Esophagus muscularis mucosa (tissue), 4 donors: ENCODE measurements around the gene BAHCC1. TPM values are rescaled to one million over a fixed set of nuclear protein-coding genes. Genes with fewer than 3 reads are reported as not detected.

ENCODE experiments used
- DNase-seq: peaks from one replicate; pipeline ENCODE4 v3.0.0-alpha.2; 2017; ENCODE audit errors: extremely low spot score
- H3K27ac ChIP-seq, 4 donors: fragments of 200-600 bp; sonication (generic); replicated peaks in 1 of 4; 1 replicate in 3 of 4; 2 replicates in 1 of 4; pipeline ENCODE4 v1.5.1; 2016 to 2019; ENCODE audit warnings: mild to moderate bottlenecking in 1 of 4
- H3K27me3 ChIP-seq, 4 donors: fragments of 200-600 bp; sonication (generic); one replicate each; pipeline versions ENCODE4 v1.5.1 to v1.6.0; 2016 to 2019
- H3K36me3 ChIP-seq, 4 donors: fragments of 200-600 bp; sonication (generic); one replicate each; pipeline ENCODE4 v1.5.1; 2016 to 2019
- H3K4me1 ChIP-seq, 4 donors: fragments of 200-600 bp; sonication (generic); one replicate each; pipeline ENCODE4 v1.5.1; 2016 to 2019
- H3K4me3 ChIP-seq, 4 donors: fragments of 200-600 bp; sonication (generic); 1 replicate in 2 of 4; 2 replicates in 2 of 4; pipeline ENCODE4 v1.5.1; 2016 to 2019; ENCODE audit warnings: mild to moderate bottlenecking in 4 of 4, moderate library complexity in 1 of 4
- H3K9me3 ChIP-seq, 4 donors: fragments of 200-600 bp; sonication (generic); 1 replicate in 3 of 4; 2 replicates in 1 of 4; pipeline ENCODE4 v1.5.1; 2016 to 2019
- CTCF ChIP-seq, 3 experiments: fragments of 200-600 bp in 2 of 3; fragments of 450-650 bp in 1 of 3; sonication (generic) in 2 of 3; IDR thresholded peaks; one replicate each; pipeline ENCODE4 v1.5.1; 2017 to 2019; ENCODE audit warnings: antibody characterized with exemption in 3 of 3, mild to moderate bottlenecking in 2 of 3, moderate library complexity in 1 of 3
- EP300 ChIP-seq: sonication (generic); formaldehyde crosslinking; IDR thresholded peaks from one replicate; pipeline ENCODE4 v1.6.1; 2017; ENCODE audit warnings: antibody characterized with exemption
- POLR2A ChIP-seq: fragments of 450-650 bp; IDR thresholded peaks from one replicate; pipeline ENCODE4 v1.6.1; 2017; ENCODE audit warnings: antibody characterized with exemption, moderate library complexity, mild to moderate bottlenecking, low read depth
- POLR2AphosphoS5 ChIP-seq, 2 donors: sonication (generic); formaldehyde crosslinking; IDR thresholded peaks; one replicate each; pipeline ENCODE4 v1.6.1; 2017; ENCODE audit warnings: antibody characterized with exemption in 2 of 2
- WGBS: methylation state at CpG from one replicate; pipeline ENCODE4 v1.1.5; 2018; 5-methylcytosine and 5-hydroxymethylcytosine counted together
- intact Hi-C: fragments of 100-400 bp; cut with DNase I; formaldehyde crosslinking; loops from one replicate; pipeline ENCODE4 v1.15.1; 2023
- small RNA-seq, 3 donors: library from RNA; depleted of rRNA; stranded (forward); fragments of <200 nt; gene quantifications; one replicate each; pipeline ENCODE3, GENCODE V24; 2016
- total RNA-seq, 4 donors: library from RNA; depleted of rRNA; stranded (reverse); fragments of >200 nt; gene quantifications; one replicate each; pipeline versions ENCODE4 v1.1.0 to v1.2.1, GENCODE V29; 2016

Gene BAHCC1
- total RNA-seq, 4 donors from 2014 or later = 15.9 to 38.1 (median 21.1) TPM

DNA sequence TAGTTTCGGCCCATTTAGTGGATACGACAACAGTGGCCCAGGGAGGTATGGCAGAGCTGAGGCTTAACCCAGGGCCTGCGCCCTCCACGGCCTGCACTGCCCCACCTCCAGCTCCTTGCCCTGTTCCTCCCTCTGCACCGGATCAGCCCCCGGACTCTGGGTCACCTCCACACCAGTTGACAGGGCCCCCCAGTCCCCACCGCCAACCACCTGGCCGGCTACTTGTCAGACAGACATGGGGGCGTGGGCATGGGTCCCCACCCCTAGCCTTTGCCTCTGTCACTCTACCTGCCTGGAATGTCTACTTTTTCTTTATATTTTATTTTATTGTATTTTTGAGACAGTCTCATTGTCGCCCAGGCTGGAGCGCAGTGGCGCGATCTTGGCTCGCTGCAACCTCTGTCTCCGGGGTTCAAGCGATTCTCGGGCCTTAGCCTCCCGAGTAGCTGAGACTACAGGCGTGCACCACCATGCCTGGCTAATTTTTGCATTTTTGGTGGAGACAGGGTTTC lies 120.3 kb downstream of the BAHCC1 start:
- H3K4me1 ChIP-seq = peaks cover 48 to 68% (median 55%) of the 10 kb centered on the region in 4 donors

More for the DNA sequence above, 120.3 kb downstream of the BAHCC1 start:
- peak overlapping the region; percentile 88 to 94 (median 91) for H3K4me3 ChIP-seq
- H3K27ac ChIP-seq = peak overlapping the region; percentile 100
- H3K9me3 ChIP-seq = no peaks in the 10 kb centered on the region
- H3K27me3 ChIP-seq = peaks cover 0 to 5% (median 0%) of the 10 kb centered on the region in 4 donors
- TF ChIP-seq POLR2AphosphoS5 (IDR thresholded peaks at IDR 0.05) = no peak
- TF ChIP-seq CTCF (IDR thresholded peaks at IDR 0.05) = no peak
- no peak for TF ChIP-seq POLR2A
- TF ChIP-seq EP300 = no peak
- 31% methylated on average over 19 of the region's 19 CpGs for WGBS
- intact Hi-C loops = loop anchor here (5.0 kb wide), 1 partner anchor 37 kb away; the partner anchor contains the start of gene FAAP100
- peaks cover 15 to 20% (median 17%) of the 10 kb centered on the region in 4 donors for H3K36me3 ChIP-seq
- DNase-seq = no peak

Small RNAs within 50 kb of the gene (small RNA-seq; reads per million reads assigned to genes)
- 0 to 0.42 (median 0.19) reads per million in 3 donors for gene MIR3186
- gene MIR4740 = 0 to 0.51 (median 0.25) reads per million in 3 donors

Other genes with a start within 250 kb of the BAHCC1 start
- not detected for gene PVALEF, start 229.9 kb upstream of the BAHCC1 start, total RNA-seq
- gene AATK, start 229.2 kb upstream of the BAHCC1 start, total RNA-seq = 10 to 100 TPM; 13.7 to 24.6 (median 16.0) TPM
- 10 to 100 TPM in 1 of 4 donors, 1 to 10 TPM in 3; 4.5 to 10.6 (median 8.9) TPM for gene CEP131, start 172.5 kb upstream of the BAHCC1 start, total RNA-seq
- gene TEPSIN, start 156.4 kb upstream of the BAHCC1 start, total RNA-seq = 10 to 100 TPM; 19.5 to 31.6 (median 23.5) TPM
- gene NDUFAF8, start 156.1 kb upstream of the BAHCC1 start, total RNA-seq = 10 to 100 TPM; 34.6 to 54.8 (median 40.4) TPM
- gene SLC38A10, start 100.2 kb upstream of the BAHCC1 start, total RNA-seq = 100 to 1,000 TPM in 2 of 4 donors, 10 to 100 TPM in 2; 78.0 to 103 (median 93.4) TPM
- 1,000 to 10,000 TPM in 3 of 4 donors, 100 to 1,000 TPM in 1; 972 to 1,850 (median 1,126) TPM for gene ACTG1, start 117.3 kb downstream of the BAHCC1 start, total RNA-seq
- gene FSCN2, start 132.9 kb downstream of the BAHCC1 start, total RNA-seq = 1 to 10 TPM; 1.2 to 2.4 (median 1.7) TPM
- gene FAAP100, start 156.9 kb downstream of the BAHCC1 start, total RNA-seq = 10 to 100 TPM; 13.7 to 33.3 (median 18.6) TPM
- gene NPLOC4, start 241.7 kb downstream of the BAHCC1 start, total RNA-seq = 10 to 100 TPM; 58.1 to 86.6 (median 65.7) TPM
- under 1 TPM in 2 of 4 donors, not detected in 2; 0.32 to 0.92 TPM for gene TSPAN10, start 241.7 kb downstream of the BAHCC1 start, total RNA-seq